Cardiac fibroblast (primary cell): Measurements from ENCODE around the gene MITF.
"Not testable (repeated sequence)": the region's sequence is repeated elsewhere in the genome, so short reads cannot be mapped to it uniquely, and the experiment has no call there.

Experiments used
- DNase-seq, 2 donors: peaks; one replicate each; pipeline versions ENCODE4 v3.0.0 to v3.0.0-alpha.2; 2010; ENCODE audit warnings: low read depth in 2 of 2
- H3K4me3 ChIP-seq, 2 donors: replicated peaks in 1 of 2; 1 replicate in 1 of 2; 2 replicates in 1 of 2; pipeline ENCODE4 v1.5.1; 2011; ENCODE audit warnings: low read depth in 2 of 2, low read length in 2 of 2, mild to moderate bottlenecking in 2 of 2, moderate library complexity in 1 of 2
- CTCF ChIP-seq: IDR thresholded peaks from one replicate; pipeline ENCODE4 v1.5.1; 2011; ENCODE audit warnings: low read depth, mild to moderate bottlenecking, low read length, inconsistent platforms

Gene MITF

GRCh38 chr3:69791919-69792399, 52.7 kb downstream of the MITF start:
- no peak overlapping the region for H3K4me3 ChIP-seq
- peak; percentile 61 to 68 for DNase-seq
- TF ChIP-seq CTCF, result peak; percentile 42

- not testable (repeated sequence) for DNase-seq, H3K4me3 ChIP-seq
Measured at GRCh38 chr3:69796126-69796525, 56.9 kb downstream of the MITF start.

GRCh38 chr3:69803681-69804270, 64.5 kb downstream of the MITF start:
- no peak for DNase-seq
- TF ChIP-seq CTCF, result no peak
- H3K4me3 ChIP-seq, result no peak overlapping the region

GRCh38 chr3:69805491-69805890, 66.2 kb downstream of the MITF start:
- no peak overlapping the region for H3K4me3 ChIP-seq
- no peak for TF ChIP-seq CTCF
- no peak for DNase-seq

- peak in 1 of 2 donors; percentile 64 for DNase-seq
- TF ChIP-seq CTCF, result no peak
- no peak overlapping the region for H3K4me3 ChIP-seq
Measured at GRCh38 chr3:69806735-69807438, 67.6 kb downstream of the MITF start.

GRCh38 chr3:69807674-69808073, 68.4 kb downstream of the MITF start:
- no peak overlapping the region for H3K4me3 ChIP-seq
- no peak for DNase-seq
- TF ChIP-seq CTCF, result no peak

GRCh38 chr3:69809076-69809835, 70.0 kb downstream of the MITF start:
- TF ChIP-seq CTCF, result no peak
- H3K4me3 ChIP-seq, result no peak overlapping the region
- peak in 1 of 2 donors; percentile 43 for DNase-seq
